ENCODE data around the gene CCDC150.

- TF ChIP-seq TAF1 (conservative IDR thresholded peaks at IDR 0.05) = no peak
- no peak for TF ChIP-seq CTCF (IDR thresholded peaks at IDR 0.05; ENCODE audit: low read depth, low read length, missing input control)
- no peak for TF ChIP-seq REST (IDR thresholded peaks at IDR 0.05)
- no peak for TF ChIP-seq YY1 (IDR thresholded peaks at IDR 0.05)
- TF ChIP-seq ATF3 (IDR thresholded peaks at IDR 0.05) = no peak
- TF ChIP-seq ZBTB33 (IDR thresholded peaks at IDR 0.05) = no peak
Observed at GRCh38 chr2:196635156-196635555, 4.4 kb upstream of the CCDC150 start.
